Gastroesophageal sphincter (tissue), 3 donors: Measurements from ENCODE around the gene NABP1.

ENCODE experiments used
- CTCF ChIP-seq, 4 experiments: fragments of 200-600 bp in 2 of 4; fragments of 450-650 bp in 2 of 4; sonication (generic) in 1 of 4; IDR thresholded peaks; one replicate each; pipeline ENCODE4 v1.5.1; 2017 to 2019; ENCODE audit warnings: antibody characterized with exemption in 4 of 4, mild to moderate bottlenecking in 2 of 4, moderate library complexity in 2 of 4
- EP300 ChIP-seq: sonication (generic); formaldehyde crosslinking; IDR thresholded peaks from one replicate; pipeline ENCODE4 v1.6.1; 2017; ENCODE audit warnings: antibody characterized with exemption, mild to moderate bottlenecking
- POLR2AphosphoS5 ChIP-seq: sonication (generic); formaldehyde crosslinking; IDR thresholded peaks from one replicate; pipeline ENCODE4 v1.6.1; 2017; ENCODE audit warnings: antibody characterized with exemption

DNA sequence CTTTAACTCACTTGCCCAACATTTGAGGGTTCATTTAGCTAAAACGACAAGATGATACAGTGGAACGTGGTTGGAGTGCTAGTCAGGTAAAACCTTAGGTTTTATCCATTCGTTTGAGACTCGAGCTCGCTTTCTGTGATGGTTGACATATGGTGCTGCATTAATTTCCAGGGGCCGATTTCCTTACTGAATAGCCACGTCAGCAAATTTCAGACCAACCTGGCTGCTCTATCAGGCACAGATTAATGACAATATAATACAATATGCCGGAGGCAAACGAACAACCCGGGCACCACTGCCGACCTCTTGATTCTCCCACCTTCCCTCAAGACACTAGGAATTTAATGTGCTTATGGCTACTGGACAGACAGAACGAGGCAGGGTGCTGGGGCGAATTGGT, 42.0 kb downstream of the NABP1 start:
- TF ChIP-seq EP300 (no peak), CTCF (IDR thresholded peaks at IDR 0.05) (no peak), POLR2AphosphoS5 (no peak)
